ENCODE data around the gene KHDRBS1.

GRCh38 chr1:32055416-32055815 is 41.7 kb downstream of the KHDRBS1 start:
- no peak for TF ChIP-seq CTCF (IDR thresholded peaks at IDR 0.05)
- no peak for TF ChIP-seq POLR2A (IDR thresholded peaks at IDR 0.05)

Data from body of pancreas (tissue), 4 donors.